NCI-H2196 treated with DMSO at 0.1 percent for 48 hours (cell line): ENCODE measurements around the gene TTC27.
"Not testable (repeated sequence)": the region's sequence is repeated elsewhere in the genome, so short reads cannot be mapped to it uniquely, and the experiment has no call there.

Experiments used
- DNase-seq: peaks from one replicate; lab custom pipeline; 2025; ENCODE audit not compliant: unreplicated experiment; lab: John Stamatoyannopoulos, UW

Gene TTC27

DNA sequence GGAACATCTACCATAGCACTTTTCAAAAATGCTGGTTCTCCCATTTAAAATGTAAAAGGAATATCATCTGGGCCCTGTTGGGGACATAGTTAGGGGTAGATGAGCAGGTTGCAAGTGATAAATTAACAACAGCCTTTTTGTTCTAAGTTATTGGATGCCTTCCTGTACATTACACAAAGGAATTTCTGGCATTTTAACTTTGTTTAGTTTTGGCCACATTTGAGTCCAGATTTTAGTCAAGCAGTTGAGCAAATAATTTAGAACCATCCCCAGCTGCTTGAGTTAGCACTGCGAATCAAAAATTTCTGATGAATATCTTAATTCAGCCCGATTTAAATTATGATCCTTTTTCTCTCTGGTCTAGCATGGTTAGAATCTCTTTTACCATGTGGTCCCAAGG lies 124.4 kb downstream of the TTC27 start:
- no peak for DNase-seq

- DNase-seq: no peak
Observed at GRCh38 chr2:32752952-32753351, 125.1 kb downstream of the TTC27 start.

GRCh38 chr2:32754676-32755075 lies 126.8 kb downstream of the TTC27 start:
- not testable (repeated sequence) for DNase-seq

GRCh38 chr2:32755666-32756065 lies 127.8 kb downstream of the TTC27 start:
- DNase-seq: no peak

DNA sequence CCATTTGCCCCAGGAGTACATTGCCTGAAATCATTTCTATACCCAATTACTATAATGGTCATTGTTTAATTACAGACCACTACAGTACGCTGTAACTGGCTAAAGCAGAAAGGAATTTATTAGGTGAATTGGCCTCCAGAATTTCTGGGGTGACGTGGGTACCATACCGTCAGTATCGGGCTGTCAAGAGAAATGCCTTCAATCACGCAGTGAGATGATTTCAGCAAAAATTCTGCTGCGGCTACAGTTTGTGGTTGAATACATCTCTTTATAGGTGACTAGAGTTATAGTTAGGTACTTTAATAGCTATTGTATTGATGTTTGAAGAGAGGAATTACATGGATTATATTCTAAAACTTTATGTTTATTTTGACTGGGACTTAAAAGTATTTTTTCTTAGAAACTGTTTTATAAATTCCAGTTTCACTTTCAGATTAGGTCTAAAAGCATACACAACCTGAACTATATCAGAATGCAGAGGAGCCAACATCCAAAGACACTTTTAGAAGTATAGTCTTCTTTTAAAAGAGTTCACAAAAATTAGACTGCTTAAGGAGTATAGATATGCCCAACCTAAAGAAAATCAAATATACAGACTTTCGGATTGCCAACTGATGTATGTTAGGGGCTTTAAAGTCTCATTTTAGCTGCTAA lies 128.4 kb downstream of the TTC27 start:
- no peak for DNase-seq

GRCh38 chr2:32758232-32758631 lies 130.4 kb downstream of the TTC27 start:
- DNase-seq: no peak

DNA sequence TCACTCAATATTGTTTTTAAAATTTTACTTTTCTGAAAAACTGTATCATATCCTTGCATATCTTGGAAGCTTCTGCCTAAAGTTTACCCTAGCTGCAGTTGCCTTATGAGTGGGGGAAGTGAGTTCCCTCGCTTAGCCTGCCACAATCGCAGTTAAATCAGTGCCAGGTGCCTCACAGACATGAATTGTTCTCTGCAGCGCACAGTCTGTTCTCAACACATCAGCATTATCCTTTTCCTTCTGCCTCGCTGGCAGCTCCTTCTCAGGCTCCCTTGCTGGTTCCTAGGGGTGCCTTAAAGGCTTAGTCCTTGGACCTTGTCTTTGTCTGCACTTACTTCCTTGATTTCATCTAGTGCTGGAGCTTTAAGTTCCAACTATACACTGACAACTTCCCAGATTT lies 132.8 kb downstream of the TTC27 start:
- no peak for DNase-seq

GRCh38 chr2:32768387-32769174 lies 140.7 kb downstream of the TTC27 start:
- DNase-seq: no peak

DNA sequence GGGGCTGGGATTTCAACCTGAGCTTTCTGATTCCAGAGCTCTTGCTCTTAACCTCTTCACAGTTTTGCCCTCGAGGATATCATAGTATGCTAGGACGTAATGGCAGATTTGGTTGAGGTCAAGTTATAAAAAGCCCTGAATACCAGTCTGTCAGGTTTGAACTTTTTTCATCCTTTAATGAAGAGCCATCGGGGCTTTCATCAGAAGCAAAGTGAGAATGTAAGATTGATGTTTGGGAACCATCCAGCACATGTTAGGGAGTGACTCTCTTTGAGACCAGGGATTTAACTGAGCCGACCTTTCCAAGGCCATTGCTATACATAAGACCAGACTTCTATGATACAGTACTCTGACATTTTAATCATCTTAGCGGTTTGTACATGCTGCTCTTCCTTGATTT lies 142.5 kb downstream of the TTC27 start:
- no peak for DNase-seq

- no peak for DNase-seq
Observed at GRCh38 chr2:32772638-32773447, 145.0 kb downstream of the TTC27 start.

DNA sequence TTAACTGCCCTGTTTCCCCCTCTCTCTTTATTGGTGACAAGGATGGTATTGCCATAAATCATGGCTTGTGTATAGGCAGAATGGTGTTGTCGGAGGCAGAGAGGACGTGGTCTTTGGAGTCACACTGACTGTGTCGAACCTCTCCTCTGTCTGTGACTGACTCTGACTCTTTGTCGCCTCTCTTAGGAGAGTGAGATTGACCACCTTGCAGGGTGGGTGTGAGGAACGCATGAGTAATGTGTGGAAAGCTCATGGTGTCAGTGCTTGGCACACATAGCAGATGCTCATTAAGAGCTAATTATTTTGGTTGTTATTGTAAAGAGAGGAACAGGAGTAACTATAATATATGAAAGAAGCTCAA lies 145.6 kb downstream of the TTC27 start:
- no peak for DNase-seq

- no peak for DNase-seq
Observed at GRCh38 chr2:32775954-32776353, 148.1 kb downstream of the TTC27 start.

DNA sequence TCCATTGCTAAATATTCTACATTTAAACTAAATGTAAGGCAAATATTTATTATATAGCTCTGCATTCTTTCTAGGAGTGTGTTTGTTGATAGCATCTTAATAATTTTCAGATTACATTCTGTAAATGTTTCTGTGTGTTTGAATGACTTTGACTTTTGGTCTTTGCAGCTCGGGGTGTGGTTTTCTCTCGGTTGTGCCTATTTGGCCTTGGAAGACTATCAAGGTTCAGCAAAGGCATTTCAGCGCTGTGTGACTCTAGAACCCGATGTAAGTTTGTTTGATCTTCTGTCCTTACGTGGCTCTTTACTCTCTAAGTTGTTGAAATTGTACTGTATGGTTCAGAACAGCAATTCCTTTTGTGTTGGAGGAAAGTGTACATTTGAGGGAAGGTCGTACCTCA lies 149.9 kb downstream of the TTC27 start:
- DNase-seq: no peak

GRCh38 chr2:32780961-32781360 lies 153.1 kb downstream of the TTC27 start:
- no peak for DNase-seq

DNA sequence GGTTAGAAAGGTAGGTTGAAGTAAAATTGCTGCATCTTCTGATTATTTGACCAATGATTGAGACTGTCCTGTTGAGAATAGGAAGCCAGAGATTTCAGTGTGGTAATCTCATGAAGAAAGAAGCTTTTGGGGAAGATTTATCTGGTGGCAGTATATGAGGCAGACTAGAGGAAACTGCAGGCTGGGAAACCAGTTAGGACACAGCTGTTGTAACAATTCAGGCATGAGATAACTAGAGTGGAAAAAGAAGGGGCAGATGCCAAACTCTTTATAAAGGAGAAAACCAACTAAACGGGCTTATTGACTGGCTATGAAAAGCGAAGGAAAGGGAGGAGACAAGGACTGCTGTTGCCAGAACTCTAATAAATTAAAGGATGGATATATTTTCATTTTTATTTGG lies 155.6 kb downstream of the TTC27 start:
- DNase-seq: no peak

DNA sequence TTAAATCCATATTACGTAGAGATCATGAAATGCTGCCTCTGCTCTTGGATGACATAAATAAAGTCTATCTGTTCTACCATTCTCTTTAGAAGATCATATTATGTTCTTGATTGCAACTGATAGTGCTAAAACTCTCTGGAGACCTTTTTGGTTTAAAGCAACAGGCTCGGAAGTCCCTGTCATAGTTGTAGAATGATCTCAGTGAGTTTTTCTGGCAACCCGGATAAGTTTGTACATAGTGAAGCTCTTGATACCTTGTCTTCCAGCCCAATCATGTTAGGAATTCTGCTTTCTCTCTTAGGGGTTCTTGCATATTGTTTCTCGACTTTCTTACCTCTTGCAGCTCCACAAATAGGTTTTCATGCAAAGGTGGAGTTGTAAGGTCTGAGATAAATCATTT lies 156.1 kb downstream of the TTC27 start:
- DNase-seq: no peak

DNA sequence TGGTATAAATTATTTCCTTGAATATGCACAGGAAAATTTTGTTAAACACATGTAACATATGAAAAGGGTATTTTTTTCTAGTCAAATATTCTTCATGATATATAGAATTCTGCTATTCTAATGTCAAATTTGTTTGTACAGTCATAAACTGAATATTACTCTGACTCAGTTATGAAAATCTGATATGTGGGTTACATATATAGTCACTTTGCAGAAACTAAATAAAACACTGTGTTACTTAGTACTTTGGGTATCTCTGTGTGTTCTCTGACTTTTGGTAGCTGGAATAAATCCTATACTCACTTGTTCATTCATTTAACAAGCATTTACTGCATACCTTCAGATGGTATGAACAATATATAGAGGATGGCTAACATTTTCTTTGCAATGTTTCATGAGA lies 159.4 kb downstream of the TTC27 start:
- no peak for DNase-seq

- no peak for DNase-seq
Observed at GRCh38 chr2:32788114-32788513, 160.3 kb downstream of the TTC27 start.

- DNase-seq: no peak
Observed at GRCh38 chr2:32792416-32792815, 164.6 kb downstream of the TTC27 start.

- no peak for DNase-seq
Observed at GRCh38 chr2:32798829-32799228, 171.0 kb downstream of the TTC27 start.

DNA sequence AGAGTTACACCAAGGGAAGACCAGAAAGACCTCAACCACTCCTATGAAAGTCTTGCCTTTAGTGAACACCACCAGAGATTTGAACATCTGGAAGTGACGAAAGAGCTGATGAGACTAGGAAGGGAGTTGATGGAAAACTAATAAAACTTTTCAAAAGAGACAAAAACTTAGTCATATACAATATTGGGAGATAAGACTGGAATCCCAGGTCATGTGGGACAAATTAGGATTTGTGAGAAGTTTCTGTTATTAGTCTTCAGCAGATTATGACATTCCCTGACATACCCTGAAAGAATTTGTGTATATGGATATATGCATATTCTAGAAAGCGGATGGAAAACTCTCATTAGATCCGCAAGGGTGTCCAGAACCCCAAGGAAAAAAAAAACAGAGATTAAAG lies 173.9 kb downstream of the TTC27 start:
- no peak for DNase-seq

DNA sequence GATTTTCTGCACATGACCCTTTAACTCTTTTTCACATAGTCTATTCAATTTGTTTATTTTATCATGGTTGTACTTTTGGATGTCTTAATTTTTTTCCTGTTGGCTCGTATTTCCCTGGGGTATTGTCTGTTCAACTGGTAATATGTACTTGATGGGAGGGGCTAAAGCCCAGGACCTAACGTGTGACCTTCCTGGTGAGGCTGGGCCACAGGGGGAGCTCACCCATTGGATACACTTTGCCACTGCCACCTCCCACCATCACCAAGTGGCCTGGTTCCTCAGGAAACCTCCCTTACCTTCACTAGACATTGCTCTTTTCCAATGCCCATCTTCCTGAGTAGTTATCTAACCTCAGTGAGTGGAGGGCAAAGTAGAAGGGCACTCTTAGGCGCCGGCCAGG lies 175.0 kb downstream of the TTC27 start:
- DNase-seq: no peak
